ENCODE measurements around the gene SUCLA2.
"Not testable (repeated sequence)": the region's sequence is repeated elsewhere in the genome, so short reads cannot be mapped to it uniquely, and the experiment has no call there.

SUCLA2 gene

GRCh38 chr13:47991859-47992258, 9.2 kb downstream of the SUCLA2 start:
- no peak for DNase-seq (ENCODE audit: low read depth in 2 of 2)

GRCh38 chr13:47990920-47991466, 10.1 kb downstream of the SUCLA2 start:
- DNase-seq (ENCODE audit: low read depth in 2 of 2) = no peak

GRCh38 chr13:47990427-47990826, 10.6 kb downstream of the SUCLA2 start:
- DNase-seq (ENCODE audit: low read depth in 2 of 2) = no peak

GRCh38 chr13:47983070-47983469, 18.0 kb downstream of the SUCLA2 start:
- DNase-seq (ENCODE audit: low read depth in 2 of 2) = no peak

GRCh38 chr13:47976325-47976724, 24.7 kb downstream of the SUCLA2 start:
- no peak for DNase-seq (ENCODE audit: low read depth in 2 of 2)

- DNase-seq (ENCODE audit: low read depth in 2 of 2) = no peak
Observed at GRCh38 chr13:47964863-47965262, 36.2 kb downstream of the SUCLA2 start.

- DNase-seq (ENCODE audit: low read depth in 2 of 2) = no peak
Observed at GRCh38 chr13:47962237-47962636, 38.8 kb downstream of the SUCLA2 start.

GRCh38 chr13:47959468-47960247, 41.4 kb downstream of the SUCLA2 start:
- DNase-seq (ENCODE audit: low read depth in 2 of 2) = no peak

- DNase-seq (ENCODE audit: low read depth in 2 of 2) = no peak
Observed at GRCh38 chr13:47957073-47957472, 44.0 kb downstream of the SUCLA2 start.

- DNase-seq (ENCODE audit: low read depth in 2 of 2) = no peak
Observed at GRCh38 chr13:47955836-47956235, 45.2 kb downstream of the SUCLA2 start.

- no peak for DNase-seq (ENCODE audit: low read depth in 2 of 2)
Observed at GRCh38 chr13:47949799-47950198, 51.3 kb downstream of the SUCLA2 start.

- DNase-seq (ENCODE audit: low read depth in 2 of 2) = no peak
Observed at GRCh38 chr13:47945738-47946137, 55.3 kb downstream of the SUCLA2 start.

GRCh38 chr13:47945146-47945545, 55.9 kb downstream of the SUCLA2 start:
- not testable (repeated sequence) for DNase-seq (ENCODE audit: low read depth in 2 of 2)

GRCh38 chr13:47934371-47934770, 66.7 kb downstream of the SUCLA2 start:
- no peak for DNase-seq (ENCODE audit: low read depth in 2 of 2)

GRCh38 chr13:47932950-47933923, 67.8 kb downstream of the SUCLA2 start:
- DNase-seq (ENCODE audit: low read depth in 2 of 2) = no peak

- DNase-seq (ENCODE audit: low read depth in 2 of 2) = no peak
Observed at GRCh38 chr13:47930649-47931165, 70.4 kb downstream of the SUCLA2 start.

GRCh38 chr13:47929156-47929555, 71.9 kb downstream of the SUCLA2 start:
- DNase-seq (ENCODE audit: low read depth in 2 of 2) = no peak

- no peak for DNase-seq (ENCODE audit: low read depth in 2 of 2)
Observed at GRCh38 chr13:47917022-47917574, 84.0 kb downstream of the SUCLA2 start.

GRCh38 chr13:47908197-47908902, 92.7 kb downstream of the SUCLA2 start:
- no peak for DNase-seq (ENCODE audit: low read depth in 2 of 2)

GRCh38 chr13:47904891-47905290, 96.2 kb downstream of the SUCLA2 start:
- DNase-seq (ENCODE audit: low read depth in 2 of 2) = no peak

- no peak for DNase-seq (ENCODE audit: low read depth in 2 of 2)
Observed at GRCh38 chr13:47904241-47904640, 96.8 kb downstream of the SUCLA2 start.

Data from stimulated activated CD4-positive, alpha-beta T cell treated with anti-CD3 and anti-CD28 coated beads, Interleukin-12 subunit alpha, Interleukin-12 subunit beta, amount 100 ng/mL, for 24 hours (primary cell).